Fibroblast of skin of back (primary cell): ENCODE measurements around the gene USP17L22. TPM values are rescaled to one million over a fixed set of nuclear protein-coding genes. Genes with fewer than 3 reads are reported as not detected.
"Not testable (repeated sequence)": the region's sequence is repeated elsewhere in the genome, so short reads cannot be mapped to it uniquely, and the experiment has no call there.

Source experiments
- DNase-seq: peaks from one replicate; pipeline ENCODE4 v3.0.0-alpha.2; 2013
- polyA plus RNA-seq, 2 experiments: library from polyadenylated mRNA; unstranded; fragments of 120-200 nt; gene quantifications; one replicate each; pipeline ENCODE4 v1.2.1, GENCODE V29; 2013; ENCODE audit not compliant: insufficient read length in 2 of 2

Gene USP17L22, protein sequence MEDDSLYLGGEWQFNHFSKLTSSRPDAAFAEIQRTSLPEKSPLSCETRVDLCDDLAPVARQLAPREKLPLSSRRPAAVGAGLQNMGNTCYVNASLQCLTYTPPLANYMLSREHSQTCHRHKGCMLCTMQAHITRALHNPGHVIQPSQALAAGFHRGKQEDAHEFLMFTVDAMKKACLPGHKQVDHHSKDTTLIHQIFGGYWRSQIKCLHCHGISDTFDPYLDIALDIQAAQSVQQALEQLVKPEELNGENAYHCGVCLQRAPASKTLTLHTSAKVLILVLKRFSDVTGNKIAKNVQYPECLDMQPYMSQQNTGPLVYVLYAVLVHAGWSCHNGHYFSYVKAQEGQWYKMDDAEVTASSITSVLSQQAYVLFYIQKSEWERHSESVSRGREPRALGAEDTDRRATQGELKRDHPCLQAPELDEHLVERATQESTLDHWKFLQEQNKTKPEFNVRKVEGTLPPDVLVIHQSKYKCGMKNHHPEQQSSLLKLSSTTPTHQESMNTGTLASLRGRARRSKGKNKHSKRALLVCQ
- not detected for polyA plus RNA-seq (2013, experiment 1 of 2; ENCODE audit: insufficient read length)
- polyA plus RNA-seq (2013, experiment 2 of 2; ENCODE audit: insufficient read length) = not detected

GRCh38 chr4:9267319-9267718 lies at the start of gene USP17L22:
Gene USP17L22, plus strand, starts transcription at chr4:9267619. Its CDS starts 0 bp downstream, at chr4:9267619.
- DNase-seq = not testable (repeated sequence)

GRCh38 chr4:9219852-9220251 lies 47.6 kb upstream of the USP17L22 start, which contains the start of gene USP17L12:
Gene USP17L12, plus strand, starts transcription at chr4:9220152. Its CDS starts 0 bp downstream, at chr4:9220152.
- not testable (repeated sequence) for DNase-seq

- not testable (repeated sequence) for DNase-seq
Observed at GRCh38 chr4:9224596-9224995, 42.8 kb upstream of the USP17L22 start, which contains the start of gene USP17L13. Gene USP17L13, plus strand, starts transcription at chr4:9224896. Its CDS starts 0 bp downstream, at chr4:9224896.

DNA sequence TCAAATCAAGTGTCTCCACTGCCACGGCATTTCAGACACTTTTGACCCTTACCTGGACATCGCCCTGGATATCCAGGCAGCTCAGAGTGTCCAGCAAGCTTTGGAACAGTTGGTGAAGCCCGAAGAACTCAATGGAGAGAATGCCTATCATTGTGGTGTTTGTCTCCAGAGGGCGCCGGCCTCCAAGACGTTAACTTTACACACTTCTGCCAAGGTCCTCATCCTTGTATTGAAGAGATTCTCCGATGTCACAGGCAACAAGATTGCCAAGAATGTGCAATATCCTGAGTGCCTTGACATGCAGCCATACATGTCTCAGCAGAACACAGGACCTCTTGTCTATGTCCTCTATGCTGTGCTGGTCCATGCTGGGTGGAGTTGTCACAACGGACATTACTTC lies 37.2 kb upstream of the USP17L22 start:
- not testable (repeated sequence) for DNase-seq

GRCh38 chr4:9234085-9234484 lies 33.3 kb upstream of the USP17L22 start, which contains the start of gene USP17L15:
Gene USP17L15, plus strand, starts transcription at chr4:9234385. Its CDS starts 0 bp downstream, at chr4:9234385.
- not testable (repeated sequence) for DNase-seq

- DNase-seq = not testable (repeated sequence)
Observed at GRCh38 chr4:9238461-9238860, 29.0 kb upstream of the USP17L22 start.

DNA sequence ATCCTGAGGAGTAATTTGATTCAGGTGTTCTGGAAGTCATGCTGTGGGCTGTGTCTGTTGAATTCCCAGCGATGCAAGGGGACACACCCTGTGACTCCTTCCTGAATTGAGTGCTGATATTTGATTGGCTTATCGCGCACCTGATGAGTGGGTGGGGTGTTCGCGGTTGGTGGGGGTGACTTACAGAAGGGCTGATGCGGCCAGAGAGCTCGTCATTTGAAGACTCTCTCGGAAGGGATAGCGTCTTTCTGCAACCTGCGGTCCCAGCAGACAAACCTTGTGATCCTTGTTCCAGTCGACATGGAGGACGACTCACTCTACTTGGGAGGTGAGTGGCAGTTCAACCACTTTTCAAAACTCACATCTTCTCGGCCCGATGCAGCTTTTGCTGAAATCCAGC lies 23.8 kb upstream of the USP17L22 start, which contains the start of gene USP17L17:
Gene USP17L17 (plus strand): TSS at position 301 of the 400 bp plus-strand sequence. CDS start 0 bp downstream, at position 301.
- DNase-seq = not testable (repeated sequence)

GRCh38 chr4:9247953-9248680 lies 19.3 kb upstream of the USP17L22 start, which contains the start of gene USP17L18:
Gene USP17L18, plus strand, starts transcription at chr4:9248630. Its CDS starts 0 bp downstream, at chr4:9248630.
- not testable (repeated sequence) for DNase-seq

GRCh38 chr4:9253078-9253477 lies 14.3 kb upstream of the USP17L22 start, which contains the start of gene USP17L19:
Gene USP17L19, plus strand, starts transcription at chr4:9253378. Its CDS starts 0 bp downstream, at chr4:9253378.
- not testable (repeated sequence) for DNase-seq

- not testable (repeated sequence) for DNase-seq
Observed at GRCh38 chr4:9257824-9258223, 9.6 kb upstream of the USP17L22 start, which contains the start of gene USP17L20. Gene USP17L20, plus strand, starts transcription at chr4:9258124. Its CDS starts 0 bp downstream, at chr4:9258124.

DNA sequence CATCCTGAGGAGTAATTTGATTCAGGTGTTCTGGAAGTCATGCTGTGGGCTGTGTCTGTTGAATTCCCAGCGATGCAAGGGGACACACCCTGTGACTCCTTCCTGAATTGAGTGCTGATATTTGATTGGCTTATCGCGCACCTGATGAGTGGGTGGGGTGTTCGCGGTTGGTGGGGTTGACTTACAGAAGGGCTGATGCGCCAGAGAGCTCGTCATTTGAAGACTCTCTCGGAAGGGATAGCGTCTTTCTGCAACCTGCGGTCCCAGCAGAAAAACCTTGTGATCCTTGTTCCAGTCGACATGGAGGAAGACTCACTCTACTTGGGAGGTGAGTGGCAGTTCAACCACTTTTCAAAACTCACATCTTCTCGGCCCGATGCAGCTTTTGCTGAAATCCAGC lies 4.8 kb upstream of the USP17L22 start, which contains the start of gene USP17L21:
Gene USP17L21 (plus strand): TSS at position 301 of the 400 bp plus-strand sequence. CDS start 0 bp downstream, at position 301.
- not testable (repeated sequence) for DNase-seq

GRCh38 chr4:9271719-9272118 lies 4.3 kb downstream of the USP17L22 start:
- DNase-seq = not testable (repeated sequence)
